ENCODE results near the gene MAP6D1.

MAP6D1 gene

GRCh38 chr3:183823963-183824362 lies 1.4 kb downstream of the MAP6D1 start:
- no peak for DNase-seq (ENCODE audit: low read depth in 2 of 2)

- no peak for DNase-seq (ENCODE audit: low read depth in 2 of 2)
Measured at GRCh38 chr3:183822631-183823030, 2.7 kb downstream of the MAP6D1 start.

- no peak for DNase-seq (ENCODE audit: low read depth in 2 of 2)
Measured at GRCh38 chr3:183819831-183820230, 5.5 kb downstream of the MAP6D1 start.

- no peak for DNase-seq (ENCODE audit: low read depth in 2 of 2)
Measured at GRCh38 chr3:183818706-183819624, 6.4 kb downstream of the MAP6D1 start.

- DNase-seq (ENCODE audit: low read depth in 2 of 2): no peak
Measured at GRCh38 chr3:183818041-183818620, 7.2 kb downstream of the MAP6D1 start.

- no peak for DNase-seq (ENCODE audit: low read depth in 2 of 2)
Measured at GRCh38 chr3:183817639-183818038, 7.7 kb downstream of the MAP6D1 start.

- no peak for DNase-seq (ENCODE audit: low read depth in 2 of 2)
Measured at GRCh38 chr3:183816681-183817510, 8.5 kb downstream of the MAP6D1 start.

- no peak for DNase-seq (ENCODE audit: low read depth in 2 of 2)
Measured at GRCh38 chr3:183815951-183816475, 9.4 kb downstream of the MAP6D1 start.

GRCh38 chr3:183815563-183815940 lies 9.8 kb downstream of the MAP6D1 start:
- DNase-seq (ENCODE audit: low read depth in 2 of 2): no peak

GRCh38 chr3:183814240-183814639 lies 11.1 kb downstream of the MAP6D1 start:
- no peak for DNase-seq (ENCODE audit: low read depth in 2 of 2)

- no peak for DNase-seq (ENCODE audit: low read depth in 2 of 2)
Measured at GRCh38 chr3:183812761-183813445, 12.5 kb downstream of the MAP6D1 start.

- no peak for DNase-seq (ENCODE audit: low read depth in 2 of 2)
Measured at GRCh38 chr3:183811638-183812037, 13.7 kb downstream of the MAP6D1 start.

GRCh38 chr3:183810643-183811594 lies 14.5 kb downstream of the MAP6D1 start:
- DNase-seq (ENCODE audit: low read depth in 2 of 2): no peak

GRCh38 chr3:183809270-183809669 lies 16.1 kb downstream of the MAP6D1 start:
- no peak for DNase-seq (ENCODE audit: low read depth in 2 of 2)

GRCh38 chr3:183808355-183808754 lies 17.0 kb downstream of the MAP6D1 start:
- DNase-seq (ENCODE audit: low read depth in 2 of 2): no peak

- DNase-seq (ENCODE audit: low read depth in 2 of 2): no peak
Measured at GRCh38 chr3:183807881-183808280, 17.5 kb downstream of the MAP6D1 start.

GRCh38 chr3:183807209-183807728 lies 18.1 kb downstream of the MAP6D1 start:
- no peak for DNase-seq (ENCODE audit: low read depth in 2 of 2)

- no peak for DNase-seq (ENCODE audit: low read depth in 2 of 2)
Measured at GRCh38 chr3:183802989-183803388, 22.4 kb downstream of the MAP6D1 start.

- DNase-seq (ENCODE audit: low read depth in 2 of 2): no peak
Measured at GRCh38 chr3:183801601-183802000, 23.8 kb downstream of the MAP6D1 start.

- no peak for DNase-seq (ENCODE audit: low read depth in 2 of 2)
Measured at GRCh38 chr3:183800243-183800863, 25.0 kb downstream of the MAP6D1 start.

Data from stimulated activated CD4-positive, alpha-beta T cell treated with anti-CD3 and anti-CD28 coated beads, Interleukin-1b, Interleukin-23, amount 100 ng/mL, for 1 hour (primary cell).